Kidney epithelial cell (primary cell): ENCODE measurements around the gene ARHGEF12. TPM values are rescaled to one million over a fixed set of nuclear protein-coding genes. Genes with fewer than 3 reads are reported as not detected.

Source experiments
- DNase-seq: peaks from one replicate; pipeline ENCODE4 v3.0.0-alpha.2; 2010; ENCODE audit warnings: low read depth
- H3K27me3 ChIP-seq: 2 replicates; pipeline ENCODE4 v1.6.0; 2011; ENCODE audit warnings: low read length; ENCODE audit not compliant: control insufficient read depth, insufficient read depth
- H3K36me3 ChIP-seq: 2 replicates; pipeline ENCODE4 v1.5.1; 2011; ENCODE audit warnings: low read length; ENCODE audit not compliant: control insufficient read depth, insufficient read depth
- H3K4me3 ChIP-seq: 2 replicates; pipeline ENCODE4 v1.5.1; 2011; ENCODE audit warnings: low read depth, mild to moderate bottlenecking, control low read depth, low read length
- total RNA-seq: library from RNA; depleted of rRNA; stranded (reverse); fragments of >200 nt; gene quantifications from 2 replicates; pipeline ENCODE4 v1.2.3, GENCODE V29; 2015
- TF ChIP-seq, protein P1 (sequence below): IDR thresholded peaks from 2 replicates; pipeline ENCODE4 v1.5.1; 2011; ENCODE audit warnings: mild to moderate bottlenecking, moderate library complexity, low read length, control low read depth, inconsistent platforms; ENCODE audit not compliant: insufficient read depth, poor library complexity, severe bottlenecking

ARHGEF12 gene
- total RNA-seq, 1 donor from 2014 or later = 54.7 TPM

DNA sequence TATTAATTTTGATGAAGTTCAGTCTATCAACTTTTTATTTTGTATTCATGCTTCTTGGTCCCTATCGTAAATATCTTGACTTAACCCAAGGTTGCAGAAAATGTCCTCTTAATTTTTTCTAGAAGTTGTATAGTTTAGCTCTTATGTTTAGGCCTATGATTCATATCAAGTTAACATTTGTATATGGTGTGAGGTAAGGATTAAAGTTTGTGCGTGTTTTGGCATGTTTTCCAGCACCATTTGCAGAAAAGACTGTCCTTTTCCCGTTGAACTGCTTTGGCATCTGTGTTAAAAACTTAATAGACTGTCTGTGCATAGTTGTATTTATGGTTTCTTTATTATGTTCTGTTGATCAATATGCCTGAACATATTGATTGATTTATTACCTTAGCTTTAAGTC lies 42.3 kb downstream of the ARHGEF12 start:
- no peak overlapping the region for H3K4me3 ChIP-seq
- no peak for DNase-seq
- TF ChIP-seq, protein P1, sequence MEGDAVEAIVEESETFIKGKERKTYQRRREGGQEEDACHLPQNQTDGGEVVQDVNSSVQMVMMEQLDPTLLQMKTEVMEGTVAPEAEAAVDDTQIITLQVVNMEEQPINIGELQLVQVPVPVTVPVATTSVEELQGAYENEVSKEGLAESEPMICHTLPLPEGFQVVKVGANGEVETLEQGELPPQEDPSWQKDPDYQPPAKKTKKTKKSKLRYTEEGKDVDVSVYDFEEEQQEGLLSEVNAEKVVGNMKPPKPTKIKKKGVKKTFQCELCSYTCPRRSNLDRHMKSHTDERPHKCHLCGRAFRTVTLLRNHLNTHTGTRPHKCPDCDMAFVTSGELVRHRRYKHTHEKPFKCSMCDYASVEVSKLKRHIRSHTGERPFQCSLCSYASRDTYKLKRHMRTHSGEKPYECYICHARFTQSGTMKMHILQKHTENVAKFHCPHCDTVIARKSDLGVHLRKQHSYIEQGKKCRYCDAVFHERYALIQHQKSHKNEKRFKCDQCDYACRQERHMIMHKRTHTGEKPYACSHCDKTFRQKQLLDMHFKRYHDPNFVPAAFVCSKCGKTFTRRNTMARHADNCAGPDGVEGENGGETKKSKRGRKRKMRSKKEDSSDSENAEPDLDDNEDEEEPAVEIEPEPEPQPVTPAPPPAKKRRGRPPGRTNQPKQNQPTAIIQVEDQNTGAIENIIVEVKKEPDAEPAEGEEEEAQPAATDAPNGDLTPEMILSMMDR = no peak
- no peaks in the 10 kb centered on the region for H3K27me3 ChIP-seq
- H3K36me3 ChIP-seq = no peaks in the 10 kb centered on the region

DNA sequence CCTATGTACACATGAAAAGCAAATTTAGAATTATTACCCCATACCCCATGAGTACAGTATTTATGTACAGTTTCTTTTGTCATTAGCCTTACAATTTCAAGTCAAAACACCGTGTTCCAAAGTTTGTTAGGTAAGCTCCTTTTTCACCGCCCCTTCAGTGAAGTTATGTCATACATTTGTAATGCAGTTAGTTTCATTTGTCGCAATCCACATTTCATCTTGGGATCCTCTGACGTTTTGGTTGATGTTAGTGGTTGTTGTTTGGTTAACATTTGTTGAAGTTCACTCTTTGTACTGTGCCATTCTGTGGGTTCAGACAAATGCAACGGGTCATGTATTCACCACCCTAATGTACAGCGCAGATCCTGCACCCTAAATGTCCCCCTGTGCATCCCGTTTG lies 45.2 kb downstream of the ARHGEF12 start:
- TF ChIP-seq, protein P1 = no peak
- H3K36me3 ChIP-seq = no peaks in the 10 kb centered on the region
- no peak overlapping the region for H3K4me3 ChIP-seq
- H3K27me3 ChIP-seq = no peaks in the 10 kb centered on the region
- DNase-seq = no peak

DNA sequence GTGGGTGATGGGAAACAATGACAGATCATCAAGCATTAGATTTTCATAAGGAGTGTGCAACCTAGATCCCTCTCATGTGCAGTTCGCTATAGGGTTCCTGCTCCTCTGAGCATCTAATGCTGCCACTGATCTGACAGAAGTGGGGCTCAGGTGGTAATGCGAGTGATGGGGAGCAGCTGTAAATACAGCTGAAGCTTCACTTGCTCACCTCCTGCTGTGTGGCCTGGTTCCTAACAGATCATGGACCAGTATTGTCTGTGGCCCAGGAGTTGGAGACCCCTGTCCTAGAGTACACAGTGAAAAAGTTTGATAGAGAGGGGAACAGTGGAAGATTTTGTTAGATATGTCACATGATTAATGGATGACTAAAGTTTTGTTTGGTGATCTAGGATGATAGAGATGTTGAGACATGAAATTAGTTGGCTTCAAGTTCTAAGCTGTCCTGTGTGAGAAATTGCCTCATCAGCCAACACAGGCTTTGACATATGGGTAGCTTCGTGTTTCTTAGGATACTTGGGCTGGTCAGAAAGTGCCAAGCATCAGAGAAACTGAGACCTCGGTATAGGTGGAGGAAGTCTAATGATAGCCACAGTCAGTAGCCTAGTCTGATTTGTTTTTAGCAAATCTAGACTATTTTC lies 47.4 kb downstream of the ARHGEF12 start:
- TF ChIP-seq, protein P1 = no peak
- no peak for DNase-seq
- H3K36me3 ChIP-seq = no peaks in the 10 kb centered on the region
- H3K27me3 ChIP-seq = no peaks in the 10 kb centered on the region
- H3K4me3 ChIP-seq = no peak overlapping the region

DNA sequence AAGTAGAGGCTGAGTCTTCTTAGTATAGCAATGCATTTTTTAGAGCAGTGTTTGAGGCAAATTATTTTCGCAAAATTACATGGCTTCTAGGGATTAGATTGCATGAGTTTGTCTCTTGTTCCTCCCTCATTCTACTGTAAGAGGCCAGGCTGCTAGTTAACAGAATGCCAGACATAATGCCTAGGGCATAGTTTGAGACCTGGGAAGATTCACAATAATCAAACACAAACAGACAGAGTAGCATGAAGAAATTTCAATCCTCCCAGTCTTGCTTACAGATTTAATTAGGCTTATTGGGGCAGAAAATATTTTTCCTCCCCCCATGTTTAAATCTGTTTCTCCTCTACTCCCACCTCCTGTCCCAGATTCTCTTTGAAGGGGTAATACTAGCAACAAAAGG lies 48.3 kb downstream of the ARHGEF12 start:
- TF ChIP-seq, protein P1 = no peak
- no peak for DNase-seq
- Histone ChIP-seq H3K27me3 (no peaks in the 10 kb centered on the region), H3K36me3 (no peaks in the 10 kb centered on the region), H3K4me3 (no peak overlapping the region)

DNA sequence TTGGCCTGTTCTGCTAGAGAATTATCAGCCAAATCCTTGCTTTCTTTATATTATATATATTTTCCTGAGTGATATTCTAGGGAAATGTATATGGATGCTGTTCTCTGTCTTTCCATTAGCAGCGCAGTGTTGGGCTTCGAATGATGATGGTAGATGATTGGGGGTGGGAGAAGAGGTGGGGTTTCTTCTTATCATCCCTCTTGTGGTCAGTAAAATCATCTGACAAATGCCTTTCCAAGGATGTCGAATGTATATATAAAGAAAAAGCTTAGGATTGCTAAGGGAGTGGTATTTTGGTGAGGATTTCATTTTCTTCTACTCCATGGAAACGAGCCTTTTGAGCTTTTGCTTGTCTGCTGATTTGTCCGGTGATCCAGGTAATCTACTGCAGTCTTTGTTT lies 48.9 kb downstream of the ARHGEF12 start:
- Histone ChIP-seq H3K4me3 (no peak overlapping the region), H3K36me3 (no peaks in the 10 kb centered on the region), H3K27me3 (no peaks in the 10 kb centered on the region)
- no peak for DNase-seq
- TF ChIP-seq, protein P1 = no peak

DNA sequence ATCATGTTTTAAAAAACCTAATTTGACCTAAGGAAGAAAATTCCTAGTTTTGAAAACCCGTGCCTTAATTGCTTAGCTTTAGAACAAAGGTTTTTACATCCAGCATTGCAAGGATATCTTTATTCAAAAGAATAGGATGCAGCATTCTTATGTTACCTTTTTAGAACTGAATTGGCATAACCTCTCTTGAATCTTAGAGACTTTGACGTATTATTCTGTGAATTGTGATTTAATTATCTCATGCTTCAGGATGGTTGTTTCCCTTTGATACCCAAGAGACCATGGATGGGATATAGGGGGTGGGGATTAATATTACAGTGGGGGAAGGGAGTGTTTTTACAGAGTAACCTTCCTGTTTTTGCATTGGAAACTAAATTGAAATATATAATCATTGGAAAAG lies 49.4 kb downstream of the ARHGEF12 start:
- no peak for DNase-seq
- TF ChIP-seq, protein P1 = no peak
- H3K27me3 ChIP-seq = no peaks in the 10 kb centered on the region
- H3K36me3 ChIP-seq = no peaks in the 10 kb centered on the region
- no peak overlapping the region for H3K4me3 ChIP-seq
